Stromal cell of bone marrow (primary cell): ENCODE data around the gene FERD3L.

Experiments
- DNase-seq: peaks from one replicate; pipeline ENCODE4 v3.0.0-alpha.2; 2012; ENCODE audit warnings: low read depth

Gene FERD3L

GRCh38 chr7:19099924-19100323 is 45.3 kb downstream of the FERD3L start:
- DNase-seq = no peak

DNA sequence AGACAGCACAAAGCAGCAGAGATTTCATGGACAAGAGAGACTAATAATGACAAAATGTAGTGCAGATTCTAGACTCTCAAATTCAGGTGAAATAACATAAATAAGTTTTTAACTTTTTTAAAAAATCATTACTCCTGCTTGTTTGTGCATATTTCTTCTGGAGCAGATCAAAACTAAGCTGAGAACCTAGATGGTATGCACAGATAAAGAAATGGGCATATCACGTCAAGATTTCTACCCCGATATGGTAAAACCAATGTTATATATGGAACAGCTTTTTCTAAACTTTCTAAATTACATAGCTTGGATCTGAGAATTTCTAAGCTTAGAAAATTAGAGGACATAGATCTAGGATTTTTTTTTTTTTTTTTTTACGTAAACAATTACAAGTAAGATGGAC is 46.0 kb downstream of the FERD3L start:
- no peak for DNase-seq

- no peak for DNase-seq
These were observed 46.7 kb downstream of the FERD3L start for GRCh38 chr7:19098510-19098909.

DNA sequence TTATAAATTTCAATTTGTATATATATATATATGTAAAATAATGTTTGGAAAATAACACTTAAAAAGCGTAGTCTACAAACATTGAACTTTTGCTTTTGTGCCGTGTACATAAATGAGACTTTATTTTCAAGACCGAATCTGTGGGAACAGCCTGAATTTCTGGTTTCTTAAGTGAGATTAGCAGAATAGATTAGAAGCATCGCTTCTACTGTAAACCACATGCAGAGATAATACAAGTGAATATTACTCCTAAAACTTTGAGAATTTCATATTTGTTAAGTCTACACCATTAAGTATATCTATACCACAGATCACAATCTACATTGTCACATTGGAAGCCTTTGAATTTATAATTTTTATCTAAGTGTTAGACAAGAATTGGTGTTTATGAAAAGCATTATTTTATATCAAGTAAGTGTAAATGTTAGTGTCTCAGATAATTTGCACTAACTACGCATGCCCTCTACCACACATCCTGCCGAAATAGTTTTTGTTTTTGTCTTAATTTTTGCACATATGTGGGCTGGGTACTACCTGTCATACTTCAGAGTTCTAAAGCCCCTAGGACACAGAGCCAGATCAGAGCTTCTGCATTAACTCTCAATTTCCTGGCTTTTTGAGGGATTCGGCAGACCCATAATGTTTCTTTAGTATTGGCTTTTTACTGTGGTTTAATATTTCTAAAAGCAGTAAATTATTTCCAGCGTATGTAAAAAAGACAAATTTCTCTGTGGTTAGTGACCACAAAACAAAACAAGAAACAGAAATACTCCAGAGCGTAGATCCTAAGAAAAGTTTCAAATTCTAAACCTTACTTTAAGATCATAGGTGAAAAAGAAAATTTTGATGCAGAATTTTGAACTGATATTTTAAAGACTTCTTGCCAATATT is 47.8 kb downstream of the FERD3L start:
- DNase-seq = no peak

GRCh38 chr7:19095353-19095860 is 49.8 kb downstream of the FERD3L start:
- DNase-seq = no peak
